HG03460 (cell line): ENCODE data around the gene MIA3.
"Not testable (repeated sequence)": the region's sequence is repeated elsewhere in the genome, so short reads cannot be mapped to it uniquely, and the experiment has no call there.

ENCODE experiments used
- ATAC-seq: cut with Tn5 transposase; IDR thresholded peaks from one replicate; pipeline ENCODE4 v1.9.1; 2021; ENCODE audit not compliant: unreplicated experiment

The MIA3 gene

DNA sequence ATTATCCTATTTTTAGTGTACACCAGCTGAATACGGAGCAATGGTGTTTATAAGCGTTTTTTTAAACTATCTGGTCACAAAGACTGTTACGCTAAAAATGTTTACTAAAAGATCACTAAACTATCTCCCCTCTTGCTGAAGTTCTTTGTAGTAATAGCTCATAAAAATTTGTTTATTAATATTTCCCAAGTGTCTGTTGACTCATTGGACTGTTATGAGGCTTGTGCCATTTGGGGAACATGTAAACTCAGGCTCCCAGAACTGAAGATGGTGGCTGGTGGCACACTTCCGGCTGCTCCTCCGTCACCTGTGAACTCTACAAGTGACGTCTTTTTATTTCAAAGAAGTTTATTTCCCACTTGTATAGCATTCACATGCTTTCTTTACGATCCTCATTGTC lies 48.1 kb downstream of the MIA3 start:
- ATAC-seq, result no peak

DNA sequence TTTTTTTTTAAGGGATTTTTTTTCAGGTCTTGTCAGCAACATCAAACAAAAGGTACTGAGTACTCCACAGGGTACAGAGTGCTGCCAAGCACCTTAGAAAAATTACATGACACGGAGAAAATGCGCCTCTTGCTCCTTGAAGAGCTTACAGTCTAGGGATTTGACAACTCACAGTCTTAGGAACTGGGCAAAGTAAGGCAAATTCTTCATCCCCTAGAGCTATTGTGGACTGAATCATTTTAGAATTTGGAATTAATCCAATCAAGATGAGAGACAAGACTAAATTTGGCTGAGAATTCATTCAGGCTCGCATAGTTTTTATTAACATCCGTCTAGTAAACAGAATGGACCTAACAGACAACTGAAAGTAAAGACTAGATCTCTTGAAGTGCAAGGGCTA lies 50.3 kb downstream of the MIA3 start:
- not testable (repeated sequence) for ATAC-seq

DNA sequence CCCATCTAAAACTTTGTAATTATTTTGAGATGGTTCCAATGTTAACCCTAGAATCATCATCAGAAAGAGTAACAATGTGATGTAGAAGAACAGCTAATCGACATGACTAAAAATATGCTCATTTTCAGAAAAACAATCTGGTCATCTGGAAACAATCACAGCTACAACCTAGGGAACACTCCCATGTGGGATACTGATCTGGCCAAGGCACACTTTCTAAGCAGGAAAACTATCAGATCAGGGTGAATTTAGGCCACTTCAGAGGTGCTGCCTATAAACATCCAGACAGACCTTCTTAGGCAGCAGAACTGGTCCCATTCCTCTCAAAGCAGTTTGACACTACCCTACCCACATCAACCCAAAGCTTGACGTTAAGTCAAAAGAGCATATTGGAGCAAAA lies 51.2 kb downstream of the MIA3 start:
- not testable (repeated sequence) for ATAC-seq

DNA sequence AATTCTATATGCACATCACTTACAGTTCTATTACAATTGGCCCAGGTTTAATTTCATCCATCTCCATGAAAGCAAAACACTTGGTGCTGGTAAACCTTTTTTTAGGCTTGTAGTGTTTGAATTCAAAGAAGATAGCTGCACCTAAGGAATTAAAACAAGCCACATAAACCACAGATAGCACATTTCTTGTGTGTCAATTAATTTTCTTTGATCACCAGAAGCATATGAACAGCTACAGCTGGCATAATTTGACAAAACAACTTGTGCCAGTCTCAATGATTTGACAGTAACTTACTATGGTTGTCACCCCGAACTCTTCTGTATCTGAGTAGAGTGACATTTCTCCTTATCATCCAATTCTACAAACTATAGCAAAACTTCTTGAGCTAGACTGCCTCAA lies 52.2 kb downstream of the MIA3 start:
- ATAC-seq, result no peak

DNA sequence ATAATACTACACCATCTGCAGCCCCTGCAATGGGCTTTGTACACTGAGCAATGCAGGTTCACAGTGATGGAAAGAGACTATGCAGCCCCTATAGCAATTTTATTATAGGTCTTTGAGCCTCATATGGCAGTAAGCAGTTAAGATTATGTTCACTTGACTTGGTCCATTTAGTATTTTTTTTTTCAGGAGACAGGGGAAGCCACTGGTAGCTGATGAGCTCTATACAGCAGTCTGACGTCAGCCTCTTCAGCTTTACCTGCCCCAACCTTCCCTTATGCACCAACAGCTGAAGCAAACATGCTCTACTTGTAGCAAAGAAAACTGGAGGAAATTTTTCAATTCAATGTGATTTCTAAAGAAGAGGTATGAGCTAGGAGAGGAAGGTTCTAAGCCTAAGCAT lies 62.2 kb downstream of the MIA3 start:
- ATAC-seq, result no peak

DNA sequence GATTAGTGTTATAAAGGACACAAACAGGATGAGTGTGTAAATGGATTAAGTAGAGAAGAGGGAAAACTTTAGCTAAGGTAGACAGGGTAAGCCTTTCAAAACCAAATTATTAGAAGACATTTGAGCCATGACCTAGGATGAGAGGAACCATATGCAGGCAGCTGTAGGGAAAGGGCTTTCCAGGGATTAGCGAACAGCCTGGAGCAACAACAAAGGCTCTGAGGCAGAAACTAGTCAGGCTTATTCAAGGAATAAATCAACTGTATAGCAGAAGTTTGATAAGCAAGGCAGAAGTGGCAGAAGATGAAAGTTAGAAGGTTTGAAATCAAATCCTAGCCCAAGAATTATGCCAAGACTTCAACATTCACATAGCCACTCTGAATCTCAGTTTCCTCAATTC lies 73.1 kb downstream of the MIA3 start:
- ATAC-seq, result no peak

DNA sequence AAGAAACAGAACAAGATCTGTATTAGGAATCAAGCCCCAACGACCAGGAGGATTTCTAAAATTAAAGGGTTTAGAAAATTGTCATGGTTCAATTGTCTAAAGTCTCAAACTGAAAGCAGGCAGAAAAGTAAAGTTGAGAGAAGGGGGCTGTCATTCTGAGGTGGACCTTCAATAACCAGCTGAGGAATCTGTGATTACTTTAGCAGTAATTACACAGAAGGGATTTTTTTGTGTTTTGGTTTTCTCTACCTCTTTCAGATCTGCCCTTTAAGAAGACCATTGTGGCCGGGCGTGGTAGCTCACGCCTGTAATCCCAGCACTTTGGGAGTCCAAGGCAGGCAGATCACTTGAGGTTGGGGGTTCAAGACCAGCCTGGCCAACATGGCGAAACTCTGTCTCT lies 77.0 kb downstream of the MIA3 start:
- ATAC-seq, result no peak

DNA sequence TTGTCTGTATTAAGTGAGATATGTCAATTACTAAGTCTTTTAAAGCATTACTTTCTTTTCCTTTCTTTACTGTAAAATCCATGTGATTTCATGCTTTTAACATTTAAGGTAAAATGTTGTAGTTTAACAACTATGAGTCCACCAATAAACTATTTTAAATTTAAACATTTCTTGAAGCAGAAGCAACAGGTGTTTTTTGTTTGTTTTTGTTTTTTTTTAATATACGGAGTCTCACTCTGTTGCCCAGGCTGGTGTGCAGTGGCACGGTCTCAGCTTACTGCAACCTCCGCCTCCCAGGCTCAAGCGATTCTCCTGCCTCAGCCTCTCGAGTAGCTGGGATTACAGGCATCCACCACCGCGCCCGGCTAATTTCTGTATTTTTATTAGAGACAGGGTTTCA lies 78.8 kb downstream of the MIA3 start:
- ATAC-seq, result no peak

DNA sequence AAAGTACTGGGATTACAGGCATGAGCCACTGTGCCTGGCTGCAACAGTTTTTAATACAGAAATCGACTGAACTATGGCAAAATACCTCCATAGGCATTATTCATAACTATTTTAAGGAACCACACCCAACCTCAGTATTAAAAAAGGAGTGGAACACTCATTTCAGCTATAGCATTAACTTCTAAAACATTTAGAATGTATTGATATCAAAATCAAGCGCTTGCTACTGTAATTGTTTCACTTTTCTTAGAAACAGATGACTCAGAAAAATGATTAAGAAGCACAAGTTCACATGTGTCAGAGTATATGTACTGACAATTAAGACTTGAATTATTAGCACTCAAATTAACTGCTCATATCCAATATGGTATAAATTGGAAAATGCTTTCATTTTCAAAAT lies 79.3 kb downstream of the MIA3 start:
- ATAC-seq, result no peak

DNA sequence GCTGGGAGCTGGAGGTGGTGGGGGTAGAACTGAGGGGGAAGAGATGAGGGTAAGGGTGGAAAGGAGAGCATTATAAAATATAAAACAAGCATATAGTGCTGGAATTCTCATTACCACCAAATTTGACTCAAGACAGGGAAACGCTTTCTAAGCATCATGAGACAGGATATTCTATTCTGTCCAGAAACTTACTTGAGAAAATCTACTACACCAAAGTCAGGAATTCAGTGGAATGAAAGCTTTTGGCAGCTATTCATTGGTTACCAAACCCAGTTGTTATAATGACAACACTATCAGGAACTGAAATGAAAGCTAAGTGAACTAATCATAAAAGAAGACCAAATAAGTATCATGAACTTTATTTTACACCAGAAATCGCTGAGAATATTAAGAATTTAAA lies 79.9 kb downstream of the MIA3 start:
- no peak for ATAC-seq

DNA sequence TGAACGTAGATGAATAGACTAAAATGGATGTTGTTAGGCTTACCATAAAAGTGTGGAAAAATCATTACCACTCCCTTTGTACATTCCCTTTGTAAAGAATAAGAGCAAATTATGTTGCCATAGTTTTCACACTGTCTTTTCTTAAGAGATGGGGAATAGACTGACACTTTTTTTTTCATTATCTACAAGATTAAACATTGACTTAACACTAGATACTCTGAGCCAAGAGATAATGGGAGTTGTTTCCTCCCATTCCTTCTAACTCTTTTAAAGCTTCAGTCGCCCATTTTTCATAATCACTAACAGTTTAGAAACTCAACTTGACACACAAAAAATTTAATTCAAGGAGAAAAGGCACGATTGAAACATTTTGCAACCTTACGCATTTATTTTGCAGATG lies 84.3 kb downstream of the MIA3 start:
- ATAC-seq, result no peak

DNA sequence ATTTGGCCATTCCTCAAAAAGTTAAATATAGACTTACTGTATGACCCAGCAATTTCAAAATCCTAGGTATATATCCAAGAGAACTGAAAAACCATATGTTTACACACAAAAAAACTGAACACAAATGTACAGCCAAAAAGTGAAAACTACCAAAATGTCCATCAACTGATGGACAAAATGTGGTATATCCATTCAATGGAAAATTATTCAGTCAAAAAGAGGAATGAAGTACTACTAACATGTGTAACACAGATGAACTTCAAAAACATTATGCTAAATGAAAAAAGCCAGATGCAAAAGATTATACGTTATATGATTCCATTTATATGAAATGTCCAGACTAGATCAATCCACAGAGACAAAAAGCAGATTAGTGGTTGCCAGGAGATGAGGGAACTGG lies 86.4 kb downstream of the MIA3 start:
- no peak for ATAC-seq

DNA sequence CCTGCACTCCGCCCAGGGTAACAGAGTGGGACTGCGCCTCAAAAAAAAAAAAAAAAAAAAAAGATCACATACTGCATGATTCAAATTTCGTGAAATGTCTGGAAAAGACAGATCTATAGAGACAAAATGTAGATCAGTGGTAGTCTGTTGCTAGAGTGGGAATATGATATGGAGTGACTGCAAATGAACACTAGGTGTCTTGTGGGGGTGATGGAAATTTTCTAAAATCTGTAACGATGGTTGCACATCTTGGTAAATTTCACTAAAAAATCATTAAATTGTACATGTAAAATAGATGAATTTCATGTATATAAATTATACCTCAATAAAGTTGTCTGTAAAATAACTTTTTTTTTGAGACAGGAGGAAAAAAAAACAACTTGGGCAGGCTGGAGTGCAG lies 88.9 kb downstream of the MIA3 start:
- ATAC-seq, result no peak

DNA sequence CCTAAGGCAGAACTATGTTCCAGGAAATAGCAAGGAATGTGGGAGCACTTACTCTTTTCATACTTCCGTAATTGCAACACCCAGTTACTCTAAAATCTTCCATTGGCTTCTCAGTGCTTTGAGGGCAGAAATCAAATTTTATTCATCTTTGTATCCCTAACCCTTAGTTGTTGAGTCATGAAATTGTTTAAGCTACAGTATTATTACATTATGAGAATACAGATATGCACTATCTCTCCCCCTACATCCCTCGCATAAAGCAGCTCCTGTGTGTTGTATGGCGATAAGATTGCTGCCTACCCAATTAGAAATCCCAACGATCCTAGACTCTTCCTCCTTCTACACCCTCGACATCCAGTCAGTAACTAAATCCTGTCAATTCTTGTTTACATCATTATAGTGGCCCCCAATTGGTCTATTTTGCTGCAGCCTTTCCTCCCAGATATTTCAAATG lies 91.8 kb downstream of the MIA3 start:
- no peak for ATAC-seq

DNA sequence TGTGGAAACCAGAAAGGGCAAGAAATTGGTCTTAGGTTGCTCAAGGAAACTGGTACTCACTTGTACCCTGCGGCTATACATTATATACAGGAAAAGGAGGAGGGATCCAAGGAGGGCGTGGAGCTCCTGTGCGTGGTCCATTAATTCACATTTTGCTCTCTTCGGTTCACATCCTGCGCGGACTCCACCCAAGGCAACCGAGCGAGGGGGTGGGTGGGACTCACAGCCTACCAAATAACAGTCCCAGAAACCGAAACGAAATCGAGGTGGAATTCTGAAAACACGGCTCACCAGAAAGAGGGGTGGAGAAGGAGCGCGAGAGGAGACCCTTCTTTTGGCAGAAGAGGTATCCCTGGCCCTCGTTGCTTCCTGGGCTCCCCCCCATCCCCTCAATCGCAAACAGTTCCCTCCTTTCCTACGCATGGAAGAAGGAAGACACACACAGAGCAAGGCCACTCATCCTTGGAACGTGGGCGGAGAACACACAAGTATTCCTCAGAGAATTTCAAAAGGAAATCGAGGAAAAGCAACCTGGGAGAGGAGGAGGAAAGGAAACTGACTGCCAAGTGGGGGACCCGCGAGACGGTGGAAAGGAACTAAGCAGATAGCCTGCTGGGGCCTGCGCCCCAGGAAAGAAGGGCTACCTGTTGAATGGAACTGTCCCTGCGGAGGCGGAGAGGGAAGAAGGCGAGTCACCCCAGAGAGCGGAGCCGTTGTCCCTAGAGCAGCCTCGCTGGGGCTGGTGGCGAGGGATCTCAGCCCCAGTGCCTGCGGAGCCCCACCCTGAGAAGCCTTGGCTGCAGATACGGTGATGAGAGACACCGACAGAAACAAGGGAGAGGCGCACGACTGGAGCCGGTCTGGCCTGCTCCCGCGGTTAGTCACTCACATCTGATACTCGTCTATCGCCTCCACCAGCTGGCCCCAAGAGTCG lies 93.7 kb downstream of the MIA3 start:
- peak; percentile 30 for ATAC-seq

DNA sequence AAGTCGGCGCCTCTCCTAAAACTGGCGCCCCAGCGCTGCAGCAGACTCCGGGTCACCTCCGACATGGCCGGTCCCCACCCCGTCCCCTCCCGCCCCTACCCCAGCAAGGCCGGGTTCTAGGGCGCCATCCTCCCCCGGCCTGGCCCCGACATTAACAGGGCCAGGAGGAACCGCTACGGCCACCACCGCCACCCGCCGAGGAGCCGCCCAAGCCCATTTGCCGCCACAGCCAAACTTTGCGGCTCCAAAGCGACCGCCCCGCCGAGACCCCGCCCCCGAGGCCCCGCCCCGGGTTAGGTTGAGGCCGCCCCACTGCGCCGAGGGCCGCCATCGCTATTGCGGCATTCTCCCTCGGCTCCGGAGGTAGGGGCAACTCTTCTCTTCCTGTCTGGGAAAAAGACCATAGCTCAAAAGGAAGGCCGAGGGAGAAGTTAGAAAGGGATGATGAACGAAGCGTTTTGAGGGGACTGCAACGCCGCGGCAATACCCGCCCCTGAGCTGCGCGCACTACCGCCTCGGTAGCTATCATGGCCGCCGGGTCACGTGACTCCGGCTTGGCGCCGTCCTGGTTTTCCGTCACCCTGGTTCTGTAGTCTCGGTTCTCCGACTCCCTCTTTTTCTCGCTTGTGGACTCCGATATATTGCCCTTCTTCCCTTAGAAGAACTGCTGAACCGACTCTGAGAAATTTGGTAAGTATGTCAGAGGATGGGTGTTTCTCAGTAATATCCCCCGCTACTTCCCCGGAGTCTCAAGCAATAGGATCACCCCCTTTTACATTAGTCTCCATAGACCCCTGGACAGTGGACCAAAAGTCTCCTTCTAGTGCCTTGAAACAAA lies 94.6 kb downstream of the MIA3 start, which contains the start of the genes AIDA and BROX:
TSS of gene AIDA (minus strand) at position 239 of the 838 bp plus-strand sequence. CDS start at position 65, 174 bp downstream.
TSS of gene BROX (plus strand) at position 312 of the 838 bp plus-strand sequence. CDS start 3,136 bp downstream, outside the sequence.
- peak; percentile 79 for ATAC-seq

DNA sequence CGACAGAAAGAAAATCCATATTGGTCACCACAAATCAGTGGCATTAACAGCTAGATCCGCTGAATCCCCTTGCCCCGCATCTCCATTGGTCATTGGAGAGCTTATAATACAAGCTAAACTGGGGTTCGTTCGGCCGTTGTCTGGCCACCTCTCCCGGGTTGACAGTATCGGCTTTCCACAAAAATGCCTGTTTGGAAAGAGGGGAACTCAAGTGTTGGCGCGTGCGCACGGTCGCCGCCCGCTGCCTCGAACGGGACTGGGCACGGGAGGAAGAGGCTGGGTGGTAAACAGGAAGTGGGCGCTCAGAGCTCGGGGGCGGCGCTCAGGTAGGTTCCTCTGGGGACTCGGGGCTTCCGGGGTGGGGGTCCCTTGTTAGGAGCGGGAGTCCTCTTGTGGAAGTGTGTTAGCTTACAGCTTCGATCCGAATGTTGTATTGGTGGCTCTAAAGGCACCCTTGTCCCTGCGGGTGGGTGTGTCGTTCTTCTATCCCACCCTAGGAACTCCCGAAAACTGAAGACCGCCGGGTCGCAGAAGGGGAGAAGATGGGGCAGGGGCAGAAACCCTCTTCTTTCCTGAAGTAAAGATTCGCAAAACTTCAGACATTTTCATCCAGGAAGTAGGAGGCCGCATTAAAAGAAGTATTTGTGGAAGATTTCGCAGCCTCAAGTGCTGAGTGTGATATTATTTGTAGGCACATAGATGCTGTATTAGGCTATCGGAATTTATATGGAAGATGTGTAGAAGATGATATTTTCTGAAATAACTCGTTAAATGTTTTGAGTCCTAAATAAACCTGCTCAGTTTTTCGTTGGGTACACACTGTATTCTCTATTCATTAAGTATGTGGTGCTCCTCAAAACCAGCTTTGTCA lies 95.4 kb downstream of the MIA3 start:
- ATAC-seq, result peak; percentile 64

DNA sequence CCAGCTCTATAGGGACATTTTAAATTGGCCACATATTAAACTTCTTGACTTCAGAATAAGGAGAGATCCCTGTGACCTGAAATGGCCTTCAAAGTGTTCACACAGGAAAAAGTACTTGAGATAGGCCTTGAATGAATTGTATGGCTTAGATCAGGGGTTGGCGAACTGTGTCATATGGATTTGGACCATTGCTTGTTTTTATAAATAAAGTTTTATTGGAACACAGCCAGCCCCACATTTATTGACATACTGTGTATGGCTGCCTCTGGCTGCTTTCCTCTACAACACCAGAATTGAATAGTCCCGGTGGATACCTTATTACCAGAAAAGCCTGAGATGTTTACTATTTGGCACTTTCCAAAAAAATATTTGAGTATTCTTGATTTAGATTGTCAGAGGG lies 98.5 kb downstream of the MIA3 start:
- no peak for ATAC-seq
